H9 (cell line): ENCODE results near the gene MIA3. TPM values are rescaled to one million over a fixed set of nuclear protein-coding genes. Genes with fewer than 3 reads are reported as not detected.

Source experiments
- DNase-seq: peaks from one replicate; pipeline ENCODE4 v3.0.0-alpha.2; 2017
- H2AFZ ChIP-seq: one replicate; pipeline ENCODE4 v1.6.1; 2013; ENCODE audit warnings: mild to moderate bottlenecking, low read length, control low read depth, moderate library complexity
- H2AK5ac ChIP-seq: 2 replicates; pipeline ENCODE4 v1.6.1; 2013; ENCODE audit warnings: low read length, control low read depth, mixed read lengths; ENCODE audit not compliant: insufficient read length
- H2BK120ac ChIP-seq: one replicate; pipeline ENCODE4 v1.6.1; 2013; ENCODE audit warnings: low read depth, mild to moderate bottlenecking, low read length, control low read depth, inconsistent platforms; ENCODE audit not compliant: poor library complexity, severe bottlenecking
- H2BK12ac ChIP-seq: 2 replicates; pipeline ENCODE4 v1.6.1; 2013; ENCODE audit warnings: low read length, control low read depth, mixed read lengths, low read depth; ENCODE audit not compliant: insufficient read length
- H2BK15ac ChIP-seq: 2 replicates; pipeline ENCODE4 v1.6.1; 2013; ENCODE audit warnings: low read depth, low read length, control low read depth
- H2BK20ac ChIP-seq: one replicate; pipeline ENCODE4 v1.6.1; 2013; ENCODE audit warnings: low read depth, mild to moderate bottlenecking, low read length, control low read depth, inconsistent platforms; ENCODE audit not compliant: poor library complexity, severe bottlenecking
- H2BK5ac ChIP-seq: 2 replicates; pipeline ENCODE4 v1.6.1; 2013; ENCODE audit warnings: low read length, control low read depth, mixed read lengths; ENCODE audit not compliant: insufficient read length
- H3K14ac ChIP-seq: 2 replicates; pipeline ENCODE4 v1.6.1; 2013; ENCODE audit warnings: low read length, control low read depth; ENCODE audit not compliant: insufficient read depth
- H3K18ac ChIP-seq: 2 replicates; pipeline ENCODE4 v1.6.1; 2013; ENCODE audit warnings: low read depth, mild to moderate bottlenecking, mixed read lengths, low read length, control low read depth; ENCODE audit not compliant: insufficient read length
- H3K23ac ChIP-seq: 2 replicates; pipeline ENCODE4 v1.6.1; 2013; ENCODE audit warnings: low read length, control low read depth, mixed read lengths, low read depth; ENCODE audit not compliant: insufficient read length
- H3K23me2 ChIP-seq: 2 replicates; pipeline ENCODE4 v1.6.1; 2013; ENCODE audit warnings: low read depth, mild to moderate bottlenecking, mixed read lengths, low read length, control low read depth; ENCODE audit not compliant: insufficient read length, poor library complexity, severe bottlenecking
- H3K27ac ChIP-seq: 2 replicates; pipeline ENCODE4 v1.5.1; 2013; ENCODE audit warnings: low read length, control low read depth, mixed read lengths, low read depth; ENCODE audit not compliant: insufficient read length
- H3K27me3 ChIP-seq: 2 replicates; pipeline ENCODE4 v1.6.1; 2013; ENCODE audit warnings: low read length, control low read depth, inconsistent platforms; ENCODE audit not compliant: insufficient read depth
- H3K4ac ChIP-seq: 2 replicates; pipeline ENCODE4 v1.6.1; 2013; ENCODE audit warnings: low read depth, mild to moderate bottlenecking, control low read depth, inconsistent platforms, low read length, moderate library complexity
- H3K4me1 ChIP-seq: 2 replicates; pipeline ENCODE4 v1.6.1; 2013; ENCODE audit warnings: low read length, control low read depth, inconsistent platforms; ENCODE audit not compliant: insufficient read depth
- H3K4me2 ChIP-seq: 2 replicates; pipeline ENCODE4 v1.6.1; 2013; ENCODE audit warnings: low read length, control low read depth, mixed read lengths; ENCODE audit not compliant: insufficient read length, insufficient read depth
- H3K56ac ChIP-seq: 2 replicates; pipeline ENCODE4 v1.6.1; 2013; ENCODE audit warnings: low read depth, mild to moderate bottlenecking, mixed read lengths, low read length, control low read depth; ENCODE audit not compliant: insufficient read length
- H3K79me1 ChIP-seq: 2 replicates; pipeline ENCODE4 v1.6.1; 2013; ENCODE audit warnings: low read depth, mild to moderate bottlenecking, moderate library complexity, low read length, control low read depth, inconsistent platforms; ENCODE audit not compliant: insufficient read depth, poor library complexity, severe bottlenecking
- H3K79me2 ChIP-seq: 2 replicates; pipeline ENCODE4 v1.6.1; 2013; ENCODE audit warnings: low read length, control low read depth, inconsistent platforms; ENCODE audit not compliant: insufficient read depth
- H3K9ac ChIP-seq: 2 replicates; pipeline ENCODE4 v1.6.1; 2013; ENCODE audit warnings: low read length, control low read depth, mixed read lengths; ENCODE audit not compliant: insufficient read length; ENCODE audit errors: extremely low read depth
- H3K9me3 ChIP-seq: one replicate; pipeline ENCODE4 v1.6.1; 2013; ENCODE audit warnings: low read depth, low read length, inconsistent platforms; ENCODE audit not compliant: control insufficient read depth
- H3T11ph ChIP-seq: one replicate; pipeline ENCODE4 v1.6.1; 2013; ENCODE audit warnings: mild to moderate bottlenecking, low read length, control low read depth, inconsistent platforms
- H4K20me1 ChIP-seq: one replicate; pipeline ENCODE4 v1.6.1; 2013; ENCODE audit not compliant: control insufficient read depth, insufficient read length, insufficient read depth
- H4K5ac ChIP-seq: 2 replicates; pipeline ENCODE4 v1.6.1; 2013; ENCODE audit warnings: low read depth, mild to moderate bottlenecking, mixed read lengths, low read length, control low read depth; ENCODE audit not compliant: insufficient read length
- H4K8ac ChIP-seq: replicated peaks from 2 replicates; pipeline ENCODE4 v1.6.1; 2013; ENCODE audit warnings: low read length, control low read depth, mixed read lengths, low read depth; ENCODE audit not compliant: insufficient read length
- H4K91ac ChIP-seq: 2 replicates; pipeline ENCODE4 v1.6.1; 2013; ENCODE audit warnings: low read depth, mild to moderate bottlenecking, moderate library complexity, mixed read lengths, low read length, control low read depth; ENCODE audit not compliant: insufficient read length
- H3K27ac Mint-ChIP-seq, 3 experiments: 2 replicates in 2 of 3; 3 replicates in 1 of 3; pipeline ENCODE4 v1.8.0; 2020 to 2021; ENCODE audit warnings: mixed read lengths in 3 of 3, mild to moderate bottlenecking in 1 of 3, moderate library complexity in 1 of 3
- H3K27me3 Mint-ChIP-seq: 2 replicates; pipeline ENCODE4 v1.8.0; 2021; ENCODE audit warnings: low read depth, mild to moderate bottlenecking, moderate library complexity, mixed read lengths
- H3K36me3 Mint-ChIP-seq, 3 experiments: 2 replicates in 2 of 3; 3 replicates in 1 of 3; pipeline ENCODE4 v1.8.0; 2020 to 2021; ENCODE audit warnings: low read depth in 3 of 3, mixed read lengths in 3 of 3; ENCODE audit not compliant: insufficient read depth in 1 of 3
- H3K4me1 Mint-ChIP-seq, 2 experiments: 2 replicates each; pipeline ENCODE4 v1.8.0; 2020; ENCODE audit warnings: mixed read lengths in 2 of 2
- H3K4me3 Mint-ChIP-seq, 2 experiments: 2 replicates in 1 of 2; 3 replicates in 1 of 2; pipeline ENCODE4 v1.8.0; 2020 to 2021; ENCODE audit warnings: mild to moderate bottlenecking in 2 of 2, mixed read lengths in 2 of 2, moderate library complexity in 1 of 2
- H3K9me3 Mint-ChIP-seq, 2 experiments: 2 replicates in 1 of 2; 3 replicates in 1 of 2; pipeline ENCODE4 v1.8.0; 2020; ENCODE audit warnings: mild to moderate bottlenecking in 2 of 2, mixed read lengths in 2 of 2, moderate library complexity in 1 of 2
- CTCF ChIP-seq: fragments of 200-600 bp; sonication (generic); conservative IDR thresholded peaks from 3 replicates; pipeline ENCODE4 v1.8.0; 2021; ENCODE audit warnings: antibody characterized with exemption, mild to moderate bottlenecking
- WGBS: extraction: QIAGEN DNeasy Blood & Tissue Kit; methylation state at CpG from one replicate; pipeline ENCODE4 v1.1.7; 2013; ENCODE audit warnings: missing lambda C conversion rate, low lambda C conversion rate, mixed read lengths; ENCODE audit not compliant: insufficient read length; ENCODE audit errors: extremely low coverage; 5-methylcytosine and 5-hydroxymethylcytosine counted together
- total RNA-seq: library from RNA; stranded (reverse); gene quantifications from 2 replicates; pipeline ENCODE4 v1.2.1, GENCODE V29; 2021

MIA3 gene
- total RNA-seq, 1 experiment from 2014 or later: 55.5 TPM

- Mint-ChIP-seq H3K27me3 (peaks cover 7% of the 10 kb centered on the region), H3K9me3 (no peaks in the 10 kb centered on the region), H3K4me3 (peak within 1 kb of the TSS; percentile 88 to 93), H3K4me1 (peaks cover 12 to 15% of the 10 kb centered on the region in 2 experiments), H3K27ac (peak within 1 kb of the TSS; percentile 91 to 98 (median 92); a peak in 6 of 7 replicates), H3K36me3 (peaks cover 3 to 25% (median 24%) of the 10 kb centered on the region in 3 experiments; a peak in 5 of 7 replicates)
- TF ChIP-seq CTCF: no peak
- H4K5ac ChIP-seq: no peak within 1 kb of the TSS
- peak within 1 kb of the TSS; percentile 80 for H3K4me2 ChIP-seq
- H3K4me1 ChIP-seq: no peaks in the 10 kb centered on the region
- no peak within 1 kb of the TSS for H2AK5ac ChIP-seq
- no peaks in the 10 kb centered on the region for H3K9me3 ChIP-seq
- peak within 1 kb of the TSS; percentile 33 for H3K18ac ChIP-seq
- no CpG with 5 or more reads among the region's 41 CpGs for WGBS
- no peak within 1 kb of the TSS for H4K91ac ChIP-seq
- peak within 1 kb of the TSS; percentile 85 for H2AFZ ChIP-seq
- no peak within 1 kb of the TSS for H3T11ph ChIP-seq
- peaks cover 7% of the 10 kb centered on the region for H3K23me2 ChIP-seq
- H2BK120ac ChIP-seq: no peak within 1 kb of the TSS
- peak within 1 kb of the TSS; percentile 76 for H3K9ac ChIP-seq
- H2BK5ac ChIP-seq: peak within 1 kb of the TSS; percentile 30
- no peak within 1 kb of the TSS for H3K23ac ChIP-seq
- H2BK15ac ChIP-seq: no peak within 1 kb of the TSS
- H3K27ac ChIP-seq: peak within 1 kb of the TSS; percentile 45
- no peaks in the 10 kb centered on the region for H3K27me3 ChIP-seq
- no peaks in the 10 kb centered on the region for H4K20me1 ChIP-seq
- no peak within 1 kb of the TSS for H2BK12ac ChIP-seq
- H4K8ac ChIP-seq: no peak within 1 kb of the TSS
- no peak within 1 kb of the TSS for H3K4ac ChIP-seq
- H3K14ac ChIP-seq: peak within 1 kb of the TSS; percentile 45; the same call in 1 of the 2 replicates
- DNase-seq: peak; percentile 90
- H3K56ac ChIP-seq: no peak within 1 kb of the TSS
- H3K79me2 ChIP-seq: peaks cover 3% of the 10 kb centered on the region; the same call in 1 of the 2 replicates
- peaks cover 2% of the 10 kb centered on the region for H3K79me1 ChIP-seq
- no peak within 1 kb of the TSS for H2BK20ac ChIP-seq
Measured at GRCh38 chr1:222589462-222590302, 28.2 kb upstream of the MIA3 start, which contains the start of gene TAF1A. Gene TAF1A, minus strand, starts transcription at chr1:222589933.
